ENCODE results near the gene ORC1. TPM values are rescaled to one million over a fixed set of nuclear protein-coding genes. Genes with fewer than 3 reads are reported as not detected.

Gene ORC1
- total and polyA plus RNA-seq, 4 donors, result 0.31 to 16.6 (median 0.43) TPM

DNA sequence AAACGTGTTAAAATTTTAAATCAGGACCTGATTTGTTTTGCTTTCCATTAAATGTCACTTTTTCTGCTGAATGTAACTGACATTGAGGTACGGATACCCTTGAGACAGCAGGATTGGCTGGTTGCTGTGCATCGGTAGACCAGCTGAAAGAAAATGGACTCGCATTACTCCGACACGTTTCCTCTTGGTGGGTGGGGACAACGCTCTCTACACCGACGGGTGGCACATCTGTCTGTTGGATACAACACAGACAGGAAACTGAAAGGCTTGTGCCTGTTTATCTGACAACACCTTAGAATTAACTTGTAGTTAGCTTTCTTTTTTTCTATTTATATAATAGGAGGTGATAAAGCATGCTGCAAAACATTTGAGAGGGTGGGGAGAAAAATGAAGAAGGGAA lies 19.5 kb upstream of the ORC1 start:
- Histone ChIP-seq H3K36me3 (ENCODE audit: control insufficient read depth in 4 of 4, insufficient read depth in 3 of 4, low read depth in 1 of 4, low read length in 3 of 4) (peaks cover 5 to 39% (median 22%) of the 10 kb centered on the region in 4 donors), H3K9ac (ENCODE audit: low read depth in 1 of 2, low read length in 2 of 2) (no peak overlapping the region), H3K4me1 (ENCODE audit: control insufficient read depth in 4 of 4, insufficient read depth in 4 of 4, low read length in 3 of 4) (no peaks in the 10 kb centered on the region), H3K27ac (ENCODE audit: low read depth in 1 of 2, low read length in 2 of 2) (no peak overlapping the region), H3K27me3 (ENCODE audit: control insufficient read depth in 4 of 4, insufficient read depth in 4 of 4, low read length in 3 of 4) (no peaks in the 10 kb centered on the region), H3K4me3 (ENCODE audit: low read depth in 1 of 3, low read length in 3 of 3) (no peak overlapping the region), H3K9me3 (ENCODE audit: control insufficient read depth in 4 of 4, low read length in 3 of 4) (no peaks in the 10 kb centered on the region)
- DNase-seq (ENCODE audit: low spot score), result no peak
- WGBS, result 78% methylated on average over 9 of the region's 9 CpGs
- no peak for TF ChIP-seq FOXA1 (IDR thresholded peaks at IDR 0.05)
- no peak for TF ChIP-seq EGR1 (IDR thresholded peaks at IDR 0.05; ENCODE audit: low read depth in 2 of 2)
- TF ChIP-seq, protein P1, sequence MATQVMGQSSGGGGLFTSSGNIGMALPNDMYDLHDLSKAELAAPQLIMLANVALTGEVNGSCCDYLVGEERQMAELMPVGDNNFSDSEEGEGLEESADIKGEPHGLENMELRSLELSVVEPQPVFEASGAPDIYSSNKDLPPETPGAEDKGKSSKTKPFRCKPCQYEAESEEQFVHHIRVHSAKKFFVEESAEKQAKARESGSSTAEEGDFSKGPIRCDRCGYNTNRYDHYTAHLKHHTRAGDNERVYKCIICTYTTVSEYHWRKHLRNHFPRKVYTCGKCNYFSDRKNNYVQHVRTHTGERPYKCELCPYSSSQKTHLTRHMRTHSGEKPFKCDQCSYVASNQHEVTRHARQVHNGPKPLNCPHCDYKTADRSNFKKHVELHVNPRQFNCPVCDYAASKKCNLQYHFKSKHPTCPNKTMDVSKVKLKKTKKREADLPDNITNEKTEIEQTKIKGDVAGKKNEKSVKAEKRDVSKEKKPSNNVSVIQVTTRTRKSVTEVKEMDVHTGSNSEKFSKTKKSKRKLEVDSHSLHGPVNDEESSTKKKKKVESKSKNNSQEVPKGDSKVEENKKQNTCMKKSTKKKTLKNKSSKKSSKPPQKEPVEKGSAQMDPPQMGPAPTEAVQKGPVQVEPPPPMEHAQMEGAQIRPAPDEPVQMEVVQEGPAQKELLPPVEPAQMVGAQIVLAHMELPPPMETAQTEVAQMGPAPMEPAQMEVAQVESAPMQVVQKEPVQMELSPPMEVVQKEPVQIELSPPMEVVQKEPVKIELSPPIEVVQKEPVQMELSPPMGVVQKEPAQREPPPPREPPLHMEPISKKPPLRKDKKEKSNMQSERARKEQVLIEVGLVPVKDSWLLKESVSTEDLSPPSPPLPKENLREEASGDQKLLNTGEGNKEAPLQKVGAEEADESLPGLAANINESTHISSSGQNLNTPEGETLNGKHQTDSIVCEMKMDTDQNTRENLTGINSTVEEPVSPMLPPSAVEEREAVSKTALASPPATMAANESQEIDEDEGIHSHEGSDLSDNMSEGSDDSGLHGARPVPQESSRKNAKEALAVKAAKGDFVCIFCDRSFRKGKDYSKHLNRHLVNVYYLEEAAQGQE (IDR thresholded peaks at IDR 0.05), result no peak
- TF ChIP-seq TAF1 (conservative IDR thresholded peaks at IDR 0.05), result no peak
- TF ChIP-seq JUND (IDR thresholded peaks at IDR 0.05), result no peak
- TF ChIP-seq, protein P2, sequence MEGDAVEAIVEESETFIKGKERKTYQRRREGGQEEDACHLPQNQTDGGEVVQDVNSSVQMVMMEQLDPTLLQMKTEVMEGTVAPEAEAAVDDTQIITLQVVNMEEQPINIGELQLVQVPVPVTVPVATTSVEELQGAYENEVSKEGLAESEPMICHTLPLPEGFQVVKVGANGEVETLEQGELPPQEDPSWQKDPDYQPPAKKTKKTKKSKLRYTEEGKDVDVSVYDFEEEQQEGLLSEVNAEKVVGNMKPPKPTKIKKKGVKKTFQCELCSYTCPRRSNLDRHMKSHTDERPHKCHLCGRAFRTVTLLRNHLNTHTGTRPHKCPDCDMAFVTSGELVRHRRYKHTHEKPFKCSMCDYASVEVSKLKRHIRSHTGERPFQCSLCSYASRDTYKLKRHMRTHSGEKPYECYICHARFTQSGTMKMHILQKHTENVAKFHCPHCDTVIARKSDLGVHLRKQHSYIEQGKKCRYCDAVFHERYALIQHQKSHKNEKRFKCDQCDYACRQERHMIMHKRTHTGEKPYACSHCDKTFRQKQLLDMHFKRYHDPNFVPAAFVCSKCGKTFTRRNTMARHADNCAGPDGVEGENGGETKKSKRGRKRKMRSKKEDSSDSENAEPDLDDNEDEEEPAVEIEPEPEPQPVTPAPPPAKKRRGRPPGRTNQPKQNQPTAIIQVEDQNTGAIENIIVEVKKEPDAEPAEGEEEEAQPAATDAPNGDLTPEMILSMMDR (IDR thresholded peaks at IDR 0.05; ENCODE audit: low read depth, low read length, missing input control), result no peak
- TF ChIP-seq RAD21 (IDR thresholded peaks at IDR 0.05), result no peak
- TF ChIP-seq FOXA2 (IDR thresholded peaks at IDR 0.05), result no peak
- no peak for TF ChIP-seq YY1 (IDR thresholded peaks at IDR 0.05)
- TF ChIP-seq, protein P3, sequence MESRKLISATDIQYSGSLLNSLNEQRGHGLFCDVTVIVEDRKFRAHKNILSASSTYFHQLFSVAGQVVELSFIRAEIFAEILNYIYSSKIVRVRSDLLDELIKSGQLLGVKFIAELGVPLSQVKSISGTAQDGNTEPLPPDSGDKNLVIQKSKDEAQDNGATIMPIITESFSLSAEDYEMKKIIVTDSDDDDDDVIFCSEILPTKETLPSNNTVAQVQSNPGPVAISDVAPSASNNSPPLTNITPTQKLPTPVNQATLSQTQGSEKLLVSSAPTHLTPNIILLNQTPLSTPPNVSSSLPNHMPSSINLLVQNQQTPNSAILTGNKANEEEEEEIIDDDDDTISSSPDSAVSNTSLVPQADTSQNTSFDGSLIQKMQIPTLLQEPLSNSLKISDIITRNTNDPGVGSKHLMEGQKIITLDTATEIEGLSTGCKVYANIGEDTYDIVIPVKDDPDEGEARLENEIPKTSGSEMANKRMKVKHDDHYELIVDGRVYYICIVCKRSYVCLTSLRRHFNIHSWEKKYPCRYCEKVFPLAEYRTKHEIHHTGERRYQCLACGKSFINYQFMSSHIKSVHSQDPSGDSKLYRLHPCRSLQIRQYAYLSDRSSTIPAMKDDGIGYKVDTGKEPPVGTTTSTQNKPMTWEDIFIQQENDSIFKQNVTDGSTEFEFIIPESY (IDR thresholded peaks at IDR 0.05), result no peak
- TF ChIP-seq, protein P4, sequence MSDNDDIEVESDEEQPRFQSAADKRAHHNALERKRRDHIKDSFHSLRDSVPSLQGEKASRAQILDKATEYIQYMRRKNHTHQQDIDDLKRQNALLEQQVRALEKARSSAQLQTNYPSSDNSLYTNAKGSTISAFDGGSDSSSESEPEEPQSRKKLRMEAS (IDR thresholded peaks at IDR 0.05), result no peak

DNA sequence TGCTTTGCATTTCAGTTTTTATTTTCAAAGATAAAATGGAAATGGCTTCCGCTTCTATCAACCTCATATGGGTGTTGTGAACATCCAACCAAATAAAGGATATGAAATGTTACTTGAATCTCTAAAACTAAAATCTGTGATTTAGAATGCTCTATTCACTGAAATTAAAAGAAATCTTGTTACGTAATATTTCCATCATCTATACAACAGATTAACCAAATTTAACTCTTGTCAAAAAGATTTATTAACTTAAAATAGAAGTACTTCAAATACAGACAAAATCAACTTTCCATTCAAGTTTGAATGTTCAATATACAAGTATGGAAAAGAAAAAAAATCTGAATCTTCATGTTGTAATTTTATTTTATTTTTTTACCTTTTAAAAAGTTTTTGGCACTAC lies 18.8 kb upstream of the ORC1 start:
- no peak overlapping the region for H3K27ac ChIP-seq (ENCODE audit: low read depth in 1 of 2, low read length in 2 of 2)
- H3K4me3 ChIP-seq (ENCODE audit: low read depth in 1 of 3, low read length in 3 of 3), result no peak overlapping the region
- no peak overlapping the region for H3K9ac ChIP-seq (ENCODE audit: low read depth in 1 of 2, low read length in 2 of 2)
- DNase-seq (ENCODE audit: low spot score), result no peak
- H3K9me3 ChIP-seq (ENCODE audit: control insufficient read depth in 4 of 4, low read length in 3 of 4), result no peaks in the 10 kb centered on the region
- 98% methylated on average over 2 of the region's 2 CpGs for WGBS
- TF ChIP-seq, protein P2 (IDR thresholded peaks at IDR 0.05; ENCODE audit: low read depth, low read length, missing input control), result no peak
- TF ChIP-seq, protein P1 (IDR thresholded peaks at IDR 0.05), result no peak
- no peaks in the 10 kb centered on the region for H3K4me1 ChIP-seq (ENCODE audit: control insufficient read depth in 4 of 4, insufficient read depth in 4 of 4, low read length in 3 of 4)
- no peaks in the 10 kb centered on the region for H3K27me3 ChIP-seq (ENCODE audit: control insufficient read depth in 4 of 4, insufficient read depth in 4 of 4, low read length in 3 of 4)
- peaks cover 4 to 47% (median 28%) of the 10 kb centered on the region in 4 donors for H3K36me3 ChIP-seq (ENCODE audit: control insufficient read depth in 4 of 4, insufficient read depth in 3 of 4, low read depth in 1 of 4, low read length in 3 of 4)

Data from liver (tissue), 9 donors.